Fibroblast of villous mesenchyme (primary cell): ENCODE results near the gene THOC3. TPM values are rescaled to one million over a fixed set of nuclear protein-coding genes. Genes with fewer than 3 reads are reported as not detected.
"Not testable (repeated sequence)": the region's sequence is repeated elsewhere in the genome, so short reads cannot be mapped to it uniquely, and the experiment has no call there.

ENCODE experiments used
- DNase-seq: peaks from one replicate; pipeline ENCODE4 v3.0.0-alpha.2; 2010; ENCODE audit warnings: low read depth
- H3K4me3 ChIP-seq: 2 replicates; pipeline ENCODE4 v1.5.1; 2011; ENCODE audit warnings: low read depth, mild to moderate bottlenecking, low read length
- total RNA-seq: library from RNA; depleted of rRNA; stranded (reverse); fragments of >200 nt; gene quantifications from 2 replicates; pipeline ENCODE4 v1.2.3, GENCODE V29; 2012
- TF ChIP-seq, protein P1 (sequence below): IDR thresholded peaks from 2 replicates; pipeline ENCODE4 v1.5.1; 2012; ENCODE audit warnings: low read depth, mild to moderate bottlenecking, low read length; ENCODE audit not compliant: insufficient read depth

THOC3 gene
- total RNA-seq, 1 donor: 41.9 TPM

DNA sequence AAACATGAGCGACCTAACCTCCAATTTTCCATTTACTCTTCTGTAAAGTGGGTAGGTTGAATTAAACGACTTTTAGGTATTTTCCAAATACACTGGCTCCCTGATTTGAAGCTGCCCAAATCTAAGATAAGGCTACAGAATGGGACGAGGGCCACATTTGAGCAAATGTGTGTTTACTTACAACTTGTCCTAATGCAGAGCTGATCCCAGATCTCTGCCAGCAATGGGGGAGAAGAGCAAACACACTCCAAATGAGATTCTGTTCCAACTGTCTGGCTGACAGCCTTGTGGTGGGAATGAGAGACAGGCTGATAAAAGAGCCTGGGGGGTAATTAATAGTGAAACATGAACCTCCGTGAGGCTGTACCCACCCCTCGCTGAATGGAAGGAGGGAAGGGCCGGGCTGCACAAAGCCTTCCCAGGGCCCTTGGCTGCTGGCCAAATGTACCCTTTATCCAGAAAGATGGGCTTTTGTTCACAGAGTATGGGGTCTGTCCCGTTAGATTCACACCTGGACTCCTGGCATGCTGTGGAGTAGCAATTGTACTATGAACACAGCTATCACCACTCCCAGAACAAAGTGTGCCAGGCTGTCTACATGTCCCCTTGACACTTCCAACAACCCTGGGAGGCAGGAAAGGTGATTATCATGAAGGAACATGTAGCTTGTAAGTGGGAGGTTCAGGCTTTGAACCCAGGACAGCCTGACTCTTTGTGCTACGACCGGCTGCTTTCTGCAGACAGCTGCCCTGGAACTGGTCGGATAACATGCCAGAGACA, 19.6 kb downstream of the THOC3 start:
- not testable (repeated sequence) for H3K4me3 ChIP-seq, DNase-seq

DNA sequence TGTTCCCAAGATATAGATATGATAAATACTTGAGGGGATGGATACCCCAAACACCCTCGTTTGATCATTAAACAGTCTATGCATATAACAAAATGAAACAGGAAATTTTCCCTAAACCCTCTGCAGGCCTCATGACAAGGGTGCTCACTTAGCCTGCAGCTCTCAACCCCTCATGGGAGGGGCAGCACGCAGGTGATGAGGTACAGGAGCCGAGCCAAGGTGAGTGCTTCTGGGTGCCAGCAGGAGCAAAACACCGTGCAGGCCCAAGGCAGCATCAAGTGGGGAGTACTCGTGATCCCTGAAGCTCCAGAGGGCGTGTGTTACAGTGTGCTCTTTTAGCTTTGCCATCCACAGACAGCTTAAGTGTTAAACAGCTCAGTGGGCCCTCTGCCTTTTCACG, 24.9 kb downstream of the THOC3 start:
- DNase-seq, H3K4me3 ChIP-seq: not testable (repeated sequence)

DNA sequence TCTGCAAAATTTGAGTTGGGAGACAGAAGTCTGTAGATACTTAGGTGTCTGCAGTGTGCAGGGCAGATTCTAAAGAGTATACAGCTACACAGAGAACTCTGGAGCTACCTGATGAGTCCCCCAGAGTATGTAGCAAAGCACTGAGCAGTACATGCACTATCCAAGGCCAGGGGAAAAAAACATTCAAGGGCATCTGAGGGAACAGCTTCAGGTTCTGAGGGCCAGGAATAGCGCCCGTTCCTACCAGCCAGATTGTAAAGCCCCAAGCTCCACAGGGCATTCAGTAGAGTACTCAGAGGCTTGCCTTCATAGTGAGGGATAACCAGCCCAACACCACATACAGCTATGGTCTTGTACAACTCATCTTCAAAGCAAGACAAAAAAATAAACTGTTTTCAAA, 27.5 kb downstream of the THOC3 start:
- not testable (repeated sequence) for DNase-seq

DNA sequence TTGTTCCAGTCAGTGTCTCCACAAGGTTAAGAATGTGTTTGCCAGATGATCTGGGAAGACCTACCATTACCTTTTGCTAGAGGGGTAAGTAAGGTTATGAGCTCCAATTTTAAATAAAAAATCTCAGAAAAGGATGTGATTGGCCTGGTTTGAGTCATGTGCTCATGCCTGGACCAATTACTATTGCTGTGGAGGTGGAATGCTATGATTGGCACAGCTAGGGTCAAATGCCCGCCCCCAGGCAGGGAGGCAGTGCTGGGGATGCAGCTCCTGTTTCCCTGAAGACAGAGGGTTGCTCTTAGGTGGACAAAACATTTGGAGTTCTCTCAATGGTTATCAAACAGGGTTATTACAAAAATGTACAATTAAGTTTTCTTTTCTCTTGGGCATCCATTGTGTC, 29.6 kb downstream of the THOC3 start:
- DNase-seq, H3K4me3 ChIP-seq: not testable (repeated sequence)

More for the DNA sequence above, 27.5 kb downstream of the THOC3 start:
- not testable (repeated sequence) for H3K4me3 ChIP-seq

DNA sequence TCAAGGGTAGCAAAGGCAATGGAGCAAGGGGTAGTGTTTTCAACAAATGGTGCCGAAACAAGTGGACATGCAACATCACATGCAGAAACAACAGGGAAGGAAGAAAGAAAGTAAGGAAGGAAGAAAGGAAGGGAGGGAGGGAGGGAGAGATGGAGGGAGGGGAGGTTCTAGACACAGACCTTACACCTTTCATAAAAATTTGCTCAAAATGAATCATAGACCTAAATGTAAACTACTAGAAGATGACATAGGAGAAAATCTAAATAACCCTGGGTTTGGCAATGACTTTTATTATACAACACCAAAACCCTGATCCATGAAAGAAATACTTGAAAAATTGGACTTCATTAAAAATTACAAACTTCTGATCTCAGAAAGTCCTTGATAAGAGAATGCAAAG, 39.4 kb downstream of the THOC3 start:
- H3K4me3 ChIP-seq, DNase-seq: not testable (repeated sequence)

DNA sequence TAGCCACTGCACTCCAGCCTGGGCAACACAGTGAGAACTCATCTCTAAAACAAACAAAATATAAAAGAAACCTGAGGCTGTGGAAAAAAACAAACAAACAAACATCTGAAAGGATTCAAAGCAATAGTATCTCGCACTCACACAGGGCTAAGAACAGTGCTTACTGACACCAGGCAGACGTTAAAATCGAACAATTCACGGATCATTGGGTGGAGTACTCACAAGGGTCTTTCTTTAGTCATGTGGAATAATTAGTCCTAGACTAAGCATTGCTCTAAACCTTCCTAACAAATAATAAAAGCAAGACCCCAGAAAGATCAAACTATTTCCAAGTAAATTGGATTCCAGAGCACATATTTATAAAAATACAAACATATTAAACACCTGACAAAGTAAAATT, 43.0 kb downstream of the THOC3 start:
- not testable (repeated sequence) for H3K4me3 ChIP-seq, DNase-seq

DNA sequence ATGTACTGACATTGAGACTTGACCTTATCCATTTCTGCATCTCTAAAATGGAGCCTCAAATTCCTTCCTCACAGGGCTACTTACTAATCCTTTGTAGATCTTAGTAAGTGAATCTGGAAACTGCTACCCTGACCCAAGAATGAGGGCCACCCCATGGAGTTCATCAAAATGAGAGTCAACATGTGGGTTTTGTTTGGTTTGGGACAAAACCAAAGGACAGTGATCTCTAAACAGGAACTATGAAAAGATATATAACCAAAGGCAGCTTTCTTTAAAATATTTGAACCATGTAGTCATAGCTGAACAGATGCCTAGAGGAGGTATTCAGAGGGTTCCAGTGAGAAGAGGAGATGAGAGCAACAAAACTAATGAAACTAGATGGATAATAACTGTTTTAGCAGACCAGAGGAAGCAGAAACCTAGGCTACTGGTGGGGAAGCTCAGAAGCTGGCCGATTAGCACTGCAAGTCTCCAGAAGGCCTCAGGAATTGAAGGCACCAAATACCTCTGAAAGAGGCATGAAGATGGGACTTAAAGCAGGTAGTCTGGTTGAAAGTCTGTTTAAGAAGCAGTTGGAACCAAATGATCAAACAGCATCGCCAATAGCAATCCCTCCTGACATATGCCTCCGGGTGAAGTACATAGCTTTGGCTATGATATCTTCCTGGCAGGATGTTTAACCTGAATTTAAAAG, 45.8 kb downstream of the THOC3 start:
- DNase-seq: peak; percentile 93
- no peak overlapping the region for H3K4me3 ChIP-seq
- TF ChIP-seq, protein P1, sequence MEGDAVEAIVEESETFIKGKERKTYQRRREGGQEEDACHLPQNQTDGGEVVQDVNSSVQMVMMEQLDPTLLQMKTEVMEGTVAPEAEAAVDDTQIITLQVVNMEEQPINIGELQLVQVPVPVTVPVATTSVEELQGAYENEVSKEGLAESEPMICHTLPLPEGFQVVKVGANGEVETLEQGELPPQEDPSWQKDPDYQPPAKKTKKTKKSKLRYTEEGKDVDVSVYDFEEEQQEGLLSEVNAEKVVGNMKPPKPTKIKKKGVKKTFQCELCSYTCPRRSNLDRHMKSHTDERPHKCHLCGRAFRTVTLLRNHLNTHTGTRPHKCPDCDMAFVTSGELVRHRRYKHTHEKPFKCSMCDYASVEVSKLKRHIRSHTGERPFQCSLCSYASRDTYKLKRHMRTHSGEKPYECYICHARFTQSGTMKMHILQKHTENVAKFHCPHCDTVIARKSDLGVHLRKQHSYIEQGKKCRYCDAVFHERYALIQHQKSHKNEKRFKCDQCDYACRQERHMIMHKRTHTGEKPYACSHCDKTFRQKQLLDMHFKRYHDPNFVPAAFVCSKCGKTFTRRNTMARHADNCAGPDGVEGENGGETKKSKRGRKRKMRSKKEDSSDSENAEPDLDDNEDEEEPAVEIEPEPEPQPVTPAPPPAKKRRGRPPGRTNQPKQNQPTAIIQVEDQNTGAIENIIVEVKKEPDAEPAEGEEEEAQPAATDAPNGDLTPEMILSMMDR: no peak

DNA sequence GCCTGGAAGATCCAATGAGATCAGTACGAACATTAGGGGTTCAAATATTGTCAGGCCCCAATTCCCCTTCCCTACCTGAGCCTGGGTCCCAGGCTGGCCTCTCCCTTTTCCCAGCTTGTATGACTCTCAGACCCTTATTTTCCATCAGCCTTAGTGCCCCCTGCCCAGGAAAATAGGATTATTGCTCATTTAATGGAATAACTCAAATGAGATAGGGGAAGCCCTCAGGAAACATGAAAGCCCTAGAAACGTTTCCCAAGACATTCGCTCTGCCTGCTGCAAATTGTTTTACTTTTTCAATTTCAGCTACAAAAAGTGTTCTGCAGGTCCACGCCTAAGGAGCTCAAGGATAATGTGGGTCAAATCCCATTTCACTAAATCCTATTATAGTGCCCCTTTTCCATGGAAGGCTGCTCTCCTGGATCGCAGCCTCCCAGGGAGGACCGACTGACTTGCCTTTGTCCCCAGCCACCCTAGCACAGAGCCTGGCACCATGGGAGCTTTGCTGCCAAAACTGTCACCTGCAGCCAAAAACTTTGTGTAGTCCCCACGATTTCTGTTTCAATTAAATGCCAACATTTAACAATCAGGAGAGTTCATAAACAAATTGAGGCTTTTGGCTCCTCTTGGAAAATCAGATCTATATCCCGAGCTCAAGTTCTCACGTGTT, 46.9 kb downstream of the THOC3 start:
- H3K4me3 ChIP-seq: no peak overlapping the region
- no peak for DNase-seq
- TF ChIP-seq, protein P1: no peak

DNA sequence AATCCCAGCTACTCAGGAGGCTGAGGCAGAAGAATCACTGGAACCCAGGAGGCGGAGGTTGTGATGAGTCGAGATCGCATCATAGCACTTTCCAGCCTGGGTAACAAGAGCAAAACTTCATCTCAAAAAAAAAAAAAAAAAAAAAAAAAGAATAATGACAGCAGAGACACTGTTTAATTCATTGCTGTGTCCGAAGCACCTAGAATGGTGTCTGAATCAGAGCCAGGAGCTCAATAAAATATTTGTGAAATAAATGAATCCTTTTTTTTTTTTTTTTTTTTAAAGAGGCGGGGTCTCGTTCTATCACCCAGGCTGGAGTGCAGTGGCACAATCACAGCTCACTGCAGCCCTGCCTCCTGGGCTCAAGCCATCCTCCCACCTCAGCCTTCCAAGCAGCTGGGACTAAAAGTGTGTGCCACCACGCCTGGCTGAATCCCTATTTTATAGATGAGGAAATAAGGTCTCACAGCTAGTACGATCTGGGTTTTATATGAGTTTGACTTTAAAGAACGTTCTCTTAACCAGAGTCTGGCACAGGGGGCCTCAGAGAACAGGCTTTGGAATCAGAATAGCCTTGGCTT, 47.8 kb downstream of the THOC3 start:
- TF ChIP-seq, protein P1: no peak
- DNase-seq: no peak
- no peak overlapping the region for H3K4me3 ChIP-seq

DNA sequence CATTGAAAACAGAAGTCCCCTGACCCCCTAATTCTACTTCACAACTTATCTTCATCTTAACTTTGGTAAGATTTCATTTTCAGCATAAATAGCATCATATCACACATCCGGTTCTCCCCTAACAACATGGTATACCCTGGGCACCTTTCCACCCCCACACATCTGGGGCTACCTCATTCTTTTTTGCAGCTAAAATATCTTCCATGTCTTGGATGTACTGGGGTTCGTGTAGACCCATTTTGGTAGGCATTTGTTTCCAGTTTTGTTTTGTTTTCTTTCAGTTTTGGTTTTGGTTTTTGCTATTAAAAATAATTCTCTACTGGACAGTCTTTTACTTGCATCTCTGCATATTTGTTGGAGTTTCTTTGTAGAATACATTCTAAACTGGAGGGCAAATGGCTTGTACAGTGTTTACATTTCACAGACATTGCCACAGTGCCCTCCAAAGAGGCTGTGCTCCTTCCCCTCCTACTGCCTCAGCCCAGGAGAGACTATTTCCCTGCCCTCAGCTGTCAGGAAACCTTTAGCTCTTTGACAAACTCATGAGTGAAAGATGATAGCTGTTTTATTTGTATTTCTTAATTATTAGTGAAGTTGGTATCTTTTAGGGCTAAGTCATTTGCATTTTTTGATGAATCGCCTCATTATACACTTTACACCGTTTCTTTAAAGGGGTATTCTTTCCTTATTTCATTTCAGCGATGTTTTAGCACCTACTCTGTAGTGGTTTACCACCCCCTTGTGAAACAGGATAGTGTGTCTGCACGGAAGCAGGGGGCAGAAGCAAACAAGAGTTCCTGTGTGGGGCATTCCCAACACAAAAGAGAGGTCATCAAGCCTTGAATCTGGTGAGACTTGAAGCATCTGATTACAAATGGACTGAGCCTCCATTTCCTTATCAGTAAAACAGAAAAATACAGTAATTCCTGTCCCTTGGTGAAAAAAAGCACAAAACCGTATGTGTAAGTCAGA, 52.8 kb downstream of the THOC3 start:
- not testable (repeated sequence) for H3K4me3 ChIP-seq, DNase-seq

DNA sequence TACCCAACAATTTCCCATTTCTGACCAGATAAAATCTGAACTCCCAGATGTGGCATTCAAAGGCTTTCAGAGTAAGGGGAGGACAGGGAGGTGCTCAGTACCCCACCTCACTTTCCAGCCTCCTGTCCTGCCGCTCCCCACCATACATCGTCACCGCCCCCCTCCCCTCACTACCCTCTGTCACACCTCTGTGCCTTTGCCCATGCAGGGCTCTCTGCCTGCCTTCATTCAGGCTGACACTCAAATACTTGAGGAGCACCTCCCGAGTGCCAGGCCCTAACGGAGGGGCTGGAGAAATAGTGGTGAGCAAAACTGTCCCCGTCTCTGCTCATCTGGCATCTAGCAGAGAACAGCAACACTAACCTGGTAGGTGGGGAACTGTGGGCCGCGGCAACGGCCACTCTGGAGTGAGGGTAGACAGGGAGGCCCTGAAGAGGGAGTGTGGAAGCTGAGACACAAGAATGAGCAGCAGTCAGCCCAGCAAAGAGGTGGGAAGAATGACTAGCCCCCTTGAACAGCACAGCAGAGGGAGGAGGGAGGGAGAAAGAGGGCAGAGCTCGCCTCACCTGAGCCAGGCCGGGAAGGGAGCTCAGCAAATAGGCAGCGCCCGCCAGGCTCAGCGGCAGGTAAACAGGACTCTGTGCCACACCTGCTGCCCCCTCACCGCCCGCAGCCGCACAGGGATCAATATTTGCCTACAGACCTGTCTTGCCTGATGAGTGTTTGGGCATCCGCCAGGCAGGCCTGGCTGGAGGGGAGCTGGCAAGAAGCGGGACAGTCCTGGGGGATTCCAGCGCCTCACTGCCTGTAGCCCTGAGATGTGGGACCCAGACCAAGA, 54.1 kb downstream of the THOC3 start:
- not testable (repeated sequence) for DNase-seq, H3K4me3 ChIP-seq

DNA sequence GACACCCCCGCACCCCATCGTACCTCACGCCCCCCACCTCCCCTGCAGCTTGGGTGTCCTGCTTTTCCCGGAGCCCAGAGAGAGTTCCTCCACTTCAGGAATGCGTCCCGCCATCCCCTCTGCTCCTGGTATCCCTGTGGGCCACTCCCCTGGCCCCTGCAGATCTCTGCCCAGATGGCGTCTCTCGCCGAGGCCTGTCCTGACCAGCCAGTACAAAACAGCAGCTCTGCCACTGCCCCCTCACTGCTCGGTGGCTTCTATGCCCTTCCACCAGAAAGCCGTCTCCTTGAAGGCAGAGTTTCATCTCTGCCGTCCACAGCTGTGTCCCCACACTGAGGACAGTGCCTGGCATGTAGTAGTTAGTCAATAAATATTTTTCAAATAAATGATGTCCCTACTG, 58.0 kb downstream of the THOC3 start:
- DNase-seq: not testable (repeated sequence)

More for the DNA sequence above, 58.0 kb downstream of the THOC3 start:
- not testable (repeated sequence) for H3K4me3 ChIP-seq
